Stimulated activated CD8-positive, alpha-beta memory T cell treated with anti-CD3 and anti-CD28 coated beads, Interleukin-15, amount 100 ng/mL, for 24 hours (primary cell): ENCODE data around the gene LCLAT1.
"Not testable (repeated sequence)": the region's sequence is repeated elsewhere in the genome, so short reads cannot be mapped to it uniquely, and the experiment has no call there.

ENCODE experiments used
- DNase-seq: peaks from one replicate; pipeline ENCODE4 v3.0.0-alpha.2; 2020; ENCODE audit warnings: low read depth

Gene LCLAT1

GRCh38 chr2:30601375-30601774, 154.3 kb downstream of the LCLAT1 start:
- no peak for DNase-seq

DNA sequence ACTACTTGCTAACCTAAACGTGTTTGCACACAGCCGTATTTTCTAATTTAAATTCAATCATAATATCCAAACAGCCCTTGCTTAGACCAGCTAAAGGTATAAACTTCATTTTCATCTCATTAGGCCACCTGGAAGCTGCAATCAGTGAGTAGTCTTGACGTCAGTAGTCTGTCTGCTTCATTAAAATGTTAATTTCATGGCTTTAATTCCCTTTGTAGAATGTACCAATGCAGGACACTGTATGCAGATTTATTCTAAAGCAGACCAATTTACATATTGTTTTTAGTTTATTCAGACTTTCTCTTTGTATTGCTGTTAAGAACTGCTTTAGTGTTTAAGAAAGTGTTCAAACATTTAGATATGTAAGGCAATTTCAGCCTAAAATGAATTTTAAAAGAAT, 158.2 kb downstream of the LCLAT1 start:
- DNase-seq, result no peak

DNA sequence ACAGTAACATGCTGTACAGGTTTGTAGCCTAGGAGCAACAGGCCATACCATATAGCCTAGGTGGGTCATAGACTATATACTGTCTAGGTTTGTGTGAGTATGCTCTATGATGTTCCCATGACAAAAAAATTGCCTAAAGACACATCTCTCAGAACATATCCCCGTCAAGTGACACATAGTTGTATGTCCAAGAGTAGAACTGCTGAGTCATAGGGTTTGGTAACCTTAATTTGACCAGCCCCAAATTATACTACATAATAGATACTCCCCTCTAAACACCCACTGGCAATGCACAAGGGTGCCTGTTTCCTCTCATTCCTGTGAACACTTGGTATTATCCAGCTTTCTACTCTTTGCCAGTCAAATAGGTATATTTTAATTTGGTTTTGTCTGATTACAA, 161.6 kb downstream of the LCLAT1 start:
- no peak for DNase-seq

GRCh38 chr2:30611583-30611982, 164.5 kb downstream of the LCLAT1 start:
- DNase-seq, result no peak

DNA sequence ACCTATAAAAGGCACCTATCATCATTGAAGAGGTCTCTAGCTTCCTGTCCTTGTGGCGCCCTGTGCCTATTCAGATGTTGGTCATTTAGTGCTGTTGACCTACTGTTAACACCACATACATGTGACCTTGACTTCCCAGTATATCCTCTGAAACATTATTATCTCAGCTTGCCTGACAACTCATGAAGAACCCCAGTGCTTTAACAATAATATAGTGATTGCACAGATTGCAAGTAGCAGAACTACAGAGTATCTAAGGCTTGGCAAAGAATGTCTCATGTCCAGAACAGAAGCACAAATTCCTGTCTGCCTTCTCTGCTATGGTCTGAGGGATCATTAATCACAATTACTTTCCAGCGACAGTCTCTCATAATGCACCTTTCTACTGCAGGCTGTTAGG, 165.3 kb downstream of the LCLAT1 start:
- no peak for DNase-seq

- no peak for DNase-seq
These were observed 166.0 kb downstream of the LCLAT1 start for GRCh38 chr2:30613001-30613400.

- not testable (repeated sequence) for DNase-seq
These were observed 167.2 kb downstream of the LCLAT1 start for GRCh38 chr2:30614227-30614626.

DNA sequence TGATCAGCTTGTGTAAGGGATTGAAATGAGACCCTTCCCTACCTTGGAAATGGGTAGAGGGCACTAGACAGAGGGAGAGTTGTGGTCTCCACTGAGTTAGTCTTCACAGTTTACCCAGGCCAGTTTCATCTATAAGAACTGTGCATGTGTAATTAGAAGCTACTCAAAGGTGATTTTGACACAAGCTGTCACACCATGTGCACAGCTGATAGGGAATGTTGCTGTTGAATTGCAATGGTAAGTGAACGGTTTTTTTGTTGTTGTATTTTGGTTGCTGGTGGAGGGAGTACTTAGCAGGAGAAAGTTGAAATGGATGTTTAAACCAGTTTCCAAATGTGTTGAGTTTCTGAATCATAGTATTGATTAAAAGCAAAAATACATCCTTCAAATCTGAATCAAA, 168.9 kb downstream of the LCLAT1 start:
- DNase-seq, result no peak

DNA sequence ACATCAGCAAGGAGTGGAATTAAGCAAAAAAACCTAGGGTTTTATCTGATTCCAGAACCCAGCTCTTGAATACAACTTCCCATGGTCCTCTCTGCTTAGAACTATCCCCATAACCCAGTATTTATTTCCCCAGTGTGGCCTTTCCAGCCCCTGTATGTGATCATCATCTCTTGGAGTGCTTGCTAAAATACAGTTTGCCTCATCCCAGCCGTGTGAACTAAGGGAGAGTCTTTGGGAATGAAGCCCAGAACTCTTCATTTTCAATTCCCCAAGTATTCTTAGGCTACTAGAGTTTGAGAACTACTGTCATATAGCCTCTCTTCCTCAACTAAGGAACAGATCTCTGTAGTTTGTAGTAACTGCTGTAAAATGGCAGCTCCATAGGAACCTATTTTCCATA, 173.1 kb downstream of the LCLAT1 start:
- DNase-seq, result no peak

- no peak for DNase-seq
These were observed 174.8 kb downstream of the LCLAT1 start for GRCh38 chr2:30621836-30622235.

DNA sequence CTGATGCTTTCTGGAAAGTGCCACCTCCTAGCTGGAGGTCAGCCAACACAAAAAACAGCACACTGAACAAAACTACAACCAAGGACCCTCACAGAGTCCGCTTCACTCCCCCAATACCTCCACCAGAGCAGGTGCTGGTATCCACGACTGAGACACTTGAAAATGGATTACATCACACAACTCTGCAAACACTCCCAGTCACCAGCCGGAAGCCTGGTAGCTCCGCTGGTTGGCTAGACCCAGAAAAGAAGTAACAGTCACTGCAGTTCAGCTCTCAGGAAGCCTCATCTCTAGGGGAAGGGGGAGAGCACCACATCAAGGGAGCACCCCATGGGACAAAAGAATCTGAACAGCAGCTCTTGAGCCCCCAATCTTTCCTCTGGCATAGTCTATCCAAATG, 175.4 kb downstream of the LCLAT1 start:
- no peak for DNase-seq

- no peak for DNase-seq
These were observed 178.2 kb downstream of the LCLAT1 start for GRCh38 chr2:30625276-30625675.

GRCh38 chr2:30625701-30626100, 178.7 kb downstream of the LCLAT1 start:
- no peak for DNase-seq

DNA sequence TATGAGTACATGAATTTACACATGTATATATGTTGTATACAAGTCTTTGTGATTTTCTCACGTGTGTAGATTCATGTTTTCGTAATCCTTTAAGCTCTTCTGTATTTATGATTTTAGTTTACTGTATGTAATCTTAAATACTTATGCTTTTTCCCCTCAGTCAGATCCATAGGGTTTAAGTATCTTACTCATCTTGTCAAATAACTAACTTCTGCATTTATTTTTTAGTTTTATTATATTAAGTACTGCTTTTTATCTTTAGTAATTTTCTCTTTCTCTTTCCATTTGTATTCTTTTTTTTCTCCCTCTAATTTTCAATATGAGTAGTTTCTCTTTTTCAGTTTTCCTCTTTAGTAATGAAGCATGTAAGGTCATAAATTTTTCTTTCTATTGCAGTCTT, 179.4 kb downstream of the LCLAT1 start:
- DNase-seq, result no peak

DNA sequence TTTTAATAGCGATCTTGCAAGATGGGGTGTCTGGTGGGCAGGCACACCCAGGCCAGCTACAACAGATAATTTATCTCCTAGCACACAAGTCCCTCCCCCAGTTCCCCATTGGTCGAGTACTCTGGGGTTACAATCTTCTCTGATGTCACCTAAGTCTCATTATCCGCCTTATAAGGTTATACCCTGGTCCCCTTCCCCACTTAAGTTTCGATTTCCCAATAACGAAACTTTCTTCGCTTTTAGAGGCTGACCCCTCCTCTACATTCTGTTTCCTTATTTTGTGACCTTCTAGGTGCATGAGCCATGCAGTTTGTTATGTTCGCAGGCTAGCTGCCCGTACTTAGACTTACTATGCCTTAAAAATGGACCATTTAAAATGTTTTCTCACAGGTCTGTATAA, 180.1 kb downstream of the LCLAT1 start:
- DNase-seq, result no peak

- DNase-seq, result no peak
These were observed 181.3 kb downstream of the LCLAT1 start for GRCh38 chr2:30628341-30628740.

DNA sequence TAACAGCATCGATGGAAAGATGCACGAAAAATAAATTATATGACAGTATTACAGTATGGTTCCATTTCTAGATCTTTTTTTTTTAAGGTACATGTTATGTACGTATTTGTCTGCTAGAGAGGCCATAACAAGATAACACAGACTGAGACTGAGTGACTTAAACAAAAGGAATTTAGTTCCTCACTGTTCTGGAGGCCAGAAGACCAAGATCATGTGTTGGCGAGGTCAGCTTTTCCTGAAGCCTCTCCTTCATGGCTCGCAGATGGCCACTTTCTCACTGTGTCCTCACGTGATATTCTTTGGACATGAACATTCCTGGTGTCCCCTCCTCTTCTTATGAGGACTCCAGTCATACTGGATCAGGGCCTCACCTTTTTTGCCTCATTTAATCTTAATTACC, 182.8 kb downstream of the LCLAT1 start:
- no peak for DNase-seq

GRCh38 chr2:30631051-30631671, 184.1 kb downstream of the LCLAT1 start:
- DNase-seq, result no peak

DNA sequence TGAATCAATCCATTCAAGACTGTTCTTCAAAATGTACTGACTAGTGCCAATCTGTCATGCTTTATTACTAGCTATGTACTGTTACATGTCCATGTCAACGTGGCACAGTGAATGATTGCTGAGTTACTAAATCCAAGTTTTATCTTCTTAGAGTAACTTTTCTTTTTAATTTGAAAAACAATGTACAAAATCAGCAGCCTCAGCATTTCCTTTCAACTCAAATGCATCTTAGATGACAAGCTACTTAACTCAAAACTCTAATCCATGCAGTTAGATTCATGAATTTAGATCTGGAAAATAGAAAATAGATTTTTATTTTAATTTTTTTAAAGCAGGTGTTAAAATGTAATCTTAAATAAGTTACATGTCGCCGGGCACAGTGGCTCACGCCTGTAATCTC, 186.0 kb downstream of the LCLAT1 start:
- no peak for DNase-seq

DNA sequence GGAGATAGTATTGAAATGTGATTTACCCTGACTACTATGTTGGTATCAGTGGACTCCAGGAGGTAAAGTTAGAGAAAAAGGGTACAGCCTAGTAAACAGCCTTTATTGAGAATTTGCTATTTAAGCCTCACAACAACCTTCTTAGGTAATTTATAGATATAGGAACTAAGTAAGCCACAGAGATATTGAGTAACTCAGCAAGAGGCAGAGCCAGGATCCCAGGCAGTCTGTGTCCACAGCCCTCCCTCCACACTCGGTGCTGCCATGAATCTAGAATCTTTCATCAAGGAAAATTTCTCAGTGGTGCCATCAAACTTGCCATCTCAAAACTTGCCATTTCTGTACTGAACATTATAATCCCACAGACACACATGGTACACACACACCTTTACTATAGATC, 189.3 kb downstream of the LCLAT1 start:
- DNase-seq, result no peak

GRCh38 chr2:30639836-30640235, 192.8 kb downstream of the LCLAT1 start:
- DNase-seq, result no peak

GRCh38 chr2:30641765-30642345, 194.8 kb downstream of the LCLAT1 start:
- no peak for DNase-seq

- not testable (repeated sequence) for DNase-seq
These were observed 196.0 kb downstream of the LCLAT1 start for GRCh38 chr2:30643013-30643412.

- no peak for DNase-seq
These were observed 196.6 kb downstream of the LCLAT1 start for GRCh38 chr2:30643674-30644073.
